Peyer's patch (tissue), 4 donors: ENCODE results near the gene LENG9.

Experiments used
- CTCF ChIP-seq, 6 experiments: fragments of 450-650 bp in 4 of 6; fragments of 200-600 bp in 2 of 6; sonication (generic) in 1 of 6; IDR thresholded peaks; one replicate each; pipeline ENCODE4 v1.5.1; 2017 to 2019; ENCODE audit warnings: antibody characterized with exemption in 6 of 6, mild to moderate bottlenecking in 3 of 6, moderate library complexity in 1 of 6
- POLR2A ChIP-seq, 2 donors: fragments of 450-650 bp; IDR thresholded peaks; one replicate each; pipeline ENCODE4 v1.5.1; 2017; ENCODE audit warnings: antibody characterized with exemption in 2 of 2, mild to moderate bottlenecking in 2 of 2, moderate library complexity in 2 of 2

GRCh38 chr19:54434112-54434872 lies 29.3 kb downstream of the LENG9 start:
- TF ChIP-seq POLR2A (IDR thresholded peaks at IDR 0.05), result no peak
- TF ChIP-seq CTCF (IDR thresholded peaks at IDR 0.05), result no peak
